ENCODE data around the gene SGCE.

The SGCE gene

DNA sequence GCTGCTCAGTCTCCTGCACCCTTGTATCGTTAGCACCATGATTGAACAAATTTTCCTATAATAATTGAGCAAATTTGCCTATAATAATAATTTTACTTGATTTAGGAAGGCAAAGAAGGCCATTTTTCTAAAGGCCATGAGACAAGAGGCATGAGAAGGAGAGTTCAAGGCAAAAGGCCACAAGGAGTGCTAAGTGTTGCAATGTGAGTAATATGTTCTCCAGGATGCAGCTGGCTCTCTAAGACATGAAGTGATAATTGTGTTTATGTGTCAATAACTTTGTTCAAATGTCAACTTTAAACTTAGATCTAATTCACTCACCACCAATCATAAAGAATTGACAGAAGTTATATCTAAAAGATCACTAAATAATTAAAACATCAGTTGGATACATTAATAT lies 53.8 kb downstream of the SGCE start:
- H3K27ac ChIP-seq = no peak overlapping the region
- H2AFZ ChIP-seq = no peak overlapping the region
- no peak for TF ChIP-seq CTCF (IDR thresholded peaks at IDR 0.05)

DNA sequence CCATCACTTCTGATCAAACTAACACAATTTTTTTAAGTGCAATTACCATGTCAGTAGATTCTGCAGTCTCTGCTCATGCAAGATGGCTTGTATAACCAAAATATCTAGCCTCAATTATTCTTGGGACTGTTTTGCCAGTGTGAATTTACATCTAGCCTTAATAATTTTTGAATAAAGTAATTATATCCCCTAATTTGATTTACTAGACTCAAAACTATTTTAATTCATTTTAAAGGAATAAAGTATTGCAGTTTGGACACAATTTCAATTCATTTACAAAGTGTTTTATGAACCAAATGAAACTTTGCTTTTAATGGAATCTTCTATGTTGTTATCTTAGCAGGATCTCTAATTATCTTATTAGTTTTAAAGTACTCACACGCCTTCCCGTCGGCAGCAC lies 55.7 kb downstream of the SGCE start:
- no peak overlapping the region for H3K27ac ChIP-seq
- H3K4me3 ChIP-seq (ENCODE audit: low read depth, low read length) = no peak overlapping the region
- no peaks in the 10 kb centered on the region for H3K4me1 ChIP-seq
- H3K9me3 ChIP-seq (ENCODE audit: control insufficient read depth, low read length) = no peaks in the 10 kb centered on the region
- no peaks in the 10 kb centered on the region for H3K79me2 ChIP-seq
- no peak overlapping the region for H2AFZ ChIP-seq
- no peaks in the 10 kb centered on the region for H3K27me3 ChIP-seq (ENCODE audit: control insufficient read depth, insufficient read depth, low read length)
- H3K9ac ChIP-seq = no peak overlapping the region
- H3K4me2 ChIP-seq (ENCODE audit: low read length) = no peak overlapping the region
- H3K36me3 ChIP-seq (ENCODE audit: control insufficient read depth, insufficient read depth, low read length) = no peaks in the 10 kb centered on the region
- TF ChIP-seq CTCF (IDR thresholded peaks at IDR 0.05) = no peak

More for the DNA sequence above, 53.8 kb downstream of the SGCE start:
- no peaks in the 10 kb centered on the region for H3K9me3 ChIP-seq (ENCODE audit: control insufficient read depth, low read length)
- H3K79me2 ChIP-seq = no peaks in the 10 kb centered on the region
- H3K36me3 ChIP-seq (ENCODE audit: control insufficient read depth, insufficient read depth, low read length) = no peaks in the 10 kb centered on the region
- H3K9ac ChIP-seq = no peak overlapping the region
- H3K4me1 ChIP-seq = no peaks in the 10 kb centered on the region
- no peak overlapping the region for H3K4me3 ChIP-seq (ENCODE audit: low read depth, low read length)
- H3K4me2 ChIP-seq (ENCODE audit: low read length) = no peak overlapping the region
- no peaks in the 10 kb centered on the region for H3K27me3 ChIP-seq (ENCODE audit: control insufficient read depth, insufficient read depth, low read length)

DNA sequence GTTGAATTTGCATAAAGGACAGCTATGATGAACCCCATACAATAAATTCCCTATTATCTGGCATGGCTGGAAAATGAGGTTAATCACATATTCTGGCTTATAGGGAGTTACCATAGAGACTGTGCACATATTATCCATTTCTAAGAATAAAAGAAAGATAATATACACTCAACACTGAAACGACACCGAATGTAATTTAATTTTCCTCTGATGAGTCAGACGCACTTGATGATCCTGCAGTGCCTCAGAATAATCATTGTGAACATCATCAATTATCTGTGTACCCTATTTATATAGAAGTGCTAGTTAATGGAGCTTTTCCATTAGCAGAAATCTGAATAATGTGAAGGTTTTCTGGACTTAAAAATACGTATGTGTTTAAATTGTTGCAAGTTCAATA lies 60.2 kb downstream of the SGCE start:
- no peak overlapping the region for H3K9ac ChIP-seq
- H3K27ac ChIP-seq = no peak overlapping the region
- no peak for TF ChIP-seq CTCF (IDR thresholded peaks at IDR 0.05)
- no peaks in the 10 kb centered on the region for H3K36me3 ChIP-seq (ENCODE audit: control insufficient read depth, insufficient read depth, low read length)
- H3K79me2 ChIP-seq = no peaks in the 10 kb centered on the region
- no peaks in the 10 kb centered on the region for H3K4me1 ChIP-seq
- no peaks in the 10 kb centered on the region for H3K9me3 ChIP-seq (ENCODE audit: control insufficient read depth, low read length)
- H3K4me2 ChIP-seq (ENCODE audit: low read length) = no peak overlapping the region
- no peak overlapping the region for H2AFZ ChIP-seq
- H3K4me3 ChIP-seq (ENCODE audit: low read depth, low read length) = no peak overlapping the region
- H3K27me3 ChIP-seq (ENCODE audit: control insufficient read depth, insufficient read depth, low read length) = no peaks in the 10 kb centered on the region

GRCh38 chr7:94594882-94595281 lies 61.1 kb downstream of the SGCE start:
- no peak overlapping the region for H3K27ac ChIP-seq
- no peaks in the 10 kb centered on the region for H3K27me3 ChIP-seq (ENCODE audit: control insufficient read depth, insufficient read depth, low read length)
- no peak overlapping the region for H3K9ac ChIP-seq
- no peak for TF ChIP-seq CTCF (IDR thresholded peaks at IDR 0.05)
- H3K9me3 ChIP-seq (ENCODE audit: control insufficient read depth, low read length) = no peaks in the 10 kb centered on the region
- no peaks in the 10 kb centered on the region for H3K4me1 ChIP-seq
- H2AFZ ChIP-seq = no peak overlapping the region
- no peaks in the 10 kb centered on the region for H3K36me3 ChIP-seq (ENCODE audit: control insufficient read depth, insufficient read depth, low read length)
- no peak overlapping the region for H3K4me3 ChIP-seq (ENCODE audit: low read depth, low read length)
- no peaks in the 10 kb centered on the region for H3K79me2 ChIP-seq
- H3K4me2 ChIP-seq (ENCODE audit: low read length) = no peak overlapping the region

- H3K27ac ChIP-seq = no peak overlapping the region
- no peaks in the 10 kb centered on the region for H3K79me2 ChIP-seq
- no peak overlapping the region for H3K4me3 ChIP-seq (ENCODE audit: low read depth, low read length)
- H3K9ac ChIP-seq = no peak overlapping the region
- H2AFZ ChIP-seq = no peak overlapping the region
- H3K27me3 ChIP-seq (ENCODE audit: control insufficient read depth, insufficient read depth, low read length) = no peaks in the 10 kb centered on the region
- no peak overlapping the region for H3K4me2 ChIP-seq (ENCODE audit: low read length)
- no peaks in the 10 kb centered on the region for H3K36me3 ChIP-seq (ENCODE audit: control insufficient read depth, insufficient read depth, low read length)
- no peaks in the 10 kb centered on the region for H3K9me3 ChIP-seq (ENCODE audit: control insufficient read depth, low read length)
- TF ChIP-seq CTCF (IDR thresholded peaks at IDR 0.05) = no peak
- no peaks in the 10 kb centered on the region for H3K4me1 ChIP-seq
These were observed 64.8 kb downstream of the SGCE start for GRCh38 chr7:94591176-94591575.

Measured in parathyroid adenoma (tissue), 2 donors.